OCI-M2 (cell line): ENCODE results near the gene UQCC5.

ENCODE experiments used
- DNase-seq: peaks from one replicate; lab custom pipeline; 2025; ENCODE audit not compliant: unreplicated experiment; lab: John Stamatoyannopoulos, UW

Gene UQCC5

DNA sequence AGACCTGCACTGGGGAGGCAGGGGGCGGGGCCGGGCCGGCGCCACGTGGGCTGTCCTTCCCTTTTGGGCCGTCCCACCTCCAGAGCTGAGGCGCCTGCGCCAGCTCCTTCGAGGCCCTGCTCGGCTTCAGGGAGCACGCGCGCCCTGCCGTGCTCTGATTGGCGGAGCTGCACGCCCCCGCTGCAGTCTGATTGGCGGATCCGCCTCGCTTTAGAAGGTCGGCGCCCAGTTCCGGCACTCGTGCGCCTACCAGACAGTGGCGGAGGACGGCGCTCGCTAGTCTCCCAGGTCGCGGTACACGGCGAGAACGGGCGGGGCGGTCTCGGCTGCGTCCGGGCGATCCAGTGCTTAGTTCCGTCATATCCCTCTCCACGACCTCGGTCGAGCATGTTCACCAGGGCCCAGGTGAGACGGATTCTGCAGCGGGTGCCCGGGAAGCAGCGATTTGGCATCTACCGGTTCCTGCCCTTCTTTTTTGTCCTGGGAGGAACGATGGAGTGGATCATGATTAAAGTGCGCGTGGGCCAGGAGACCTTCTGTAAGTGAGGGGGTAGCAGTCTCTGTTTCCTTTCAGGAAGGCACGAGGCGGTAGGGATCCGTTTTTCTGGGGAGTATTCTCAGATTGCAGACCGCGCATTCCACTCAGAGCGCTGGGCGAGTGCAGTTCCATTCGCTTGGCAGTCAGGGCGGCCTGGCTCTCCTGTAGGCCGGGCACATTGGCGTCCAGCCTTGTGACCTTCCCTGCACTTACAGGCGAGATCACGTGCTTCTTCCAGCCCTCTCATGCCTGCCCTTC lies at the start of gene UQCC5:
TSS of gene UQCC5 (plus strand) at position 237 of the 796 bp plus-strand sequence. CDS start at position 388, 151 bp downstream.
- DNase-seq = peak; percentile 78

- no peak for DNase-seq
Measured at GRCh38 chr3:52487050-52487787, 49.2 kb upstream of the UQCC5 start.

DNA sequence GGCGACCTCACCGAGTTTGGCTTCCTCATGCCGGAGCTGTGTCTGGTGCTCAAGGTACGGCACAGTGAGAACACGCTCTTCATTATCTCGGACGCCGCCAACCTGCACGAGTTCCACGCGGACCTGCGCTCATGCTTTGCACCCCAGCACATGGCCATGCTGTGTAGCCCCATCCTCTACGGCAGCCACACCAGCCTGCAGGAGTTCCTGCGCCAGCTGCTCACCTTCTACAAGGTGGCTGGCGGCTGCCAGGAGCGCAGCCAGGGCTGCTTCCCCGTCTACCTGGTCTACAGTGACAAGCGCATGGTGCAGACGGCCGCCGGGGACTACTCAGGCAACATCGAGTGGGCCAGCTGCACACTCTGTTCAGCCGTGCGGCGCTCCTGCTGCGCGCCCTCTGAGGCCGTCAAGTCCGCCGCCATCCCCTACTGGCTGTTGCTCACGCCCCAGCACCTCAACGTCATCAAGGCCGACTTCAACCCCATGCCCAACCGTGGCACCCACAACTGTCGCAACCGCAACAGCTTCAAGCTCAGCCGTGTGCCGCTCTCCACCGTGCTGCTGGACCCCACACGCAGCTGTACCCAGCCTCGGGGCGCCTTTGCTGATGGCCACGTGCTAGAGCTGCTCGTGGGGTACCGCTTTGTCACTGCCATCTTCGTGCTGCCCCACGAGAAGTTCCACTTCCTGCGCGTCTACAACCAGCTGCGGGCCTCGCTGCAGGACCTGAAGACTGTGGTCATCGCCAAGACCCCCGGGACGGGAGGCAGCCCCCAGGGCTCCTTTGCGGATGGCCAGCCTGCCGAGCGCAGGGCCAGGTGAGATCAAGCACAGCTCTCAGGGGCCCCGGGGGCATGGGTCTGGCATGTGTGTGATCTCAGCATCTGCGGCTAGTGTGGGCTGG lies 48.4 kb upstream of the UQCC5 start:
- DNase-seq = no peak

DNA sequence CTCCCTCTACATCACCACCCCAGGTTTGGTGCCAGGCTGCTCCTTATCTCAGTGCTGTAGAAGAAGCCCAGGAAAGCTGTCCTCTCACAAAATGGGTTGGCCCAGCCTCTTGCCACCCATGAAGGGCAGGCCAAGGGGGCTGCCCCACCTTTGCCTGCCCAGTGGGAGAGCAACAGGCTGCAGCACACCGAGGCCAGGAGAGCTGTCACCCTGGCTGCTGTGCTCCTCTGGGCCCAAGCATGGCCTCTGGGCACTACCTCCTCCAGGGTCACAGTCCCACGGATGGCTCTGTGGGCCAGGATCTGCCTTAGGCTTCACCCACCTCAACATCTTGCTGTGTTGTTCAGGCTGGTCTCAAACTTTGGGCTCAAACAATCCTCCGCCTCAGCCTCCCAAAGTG lies 47.7 kb upstream of the UQCC5 start:
- no peak for DNase-seq

- no peak for DNase-seq
Measured at GRCh38 chr3:52489453-52489852, 47.0 kb upstream of the UQCC5 start.

- no peak for DNase-seq
Measured at GRCh38 chr3:52490035-52490938, 46.1 kb upstream of the UQCC5 start.

GRCh38 chr3:52490939-52491526 lies 45.4 kb upstream of the UQCC5 start:
- no peak for DNase-seq

GRCh38 chr3:52492059-52492458 lies 44.3 kb upstream of the UQCC5 start:
- no peak for DNase-seq

DNA sequence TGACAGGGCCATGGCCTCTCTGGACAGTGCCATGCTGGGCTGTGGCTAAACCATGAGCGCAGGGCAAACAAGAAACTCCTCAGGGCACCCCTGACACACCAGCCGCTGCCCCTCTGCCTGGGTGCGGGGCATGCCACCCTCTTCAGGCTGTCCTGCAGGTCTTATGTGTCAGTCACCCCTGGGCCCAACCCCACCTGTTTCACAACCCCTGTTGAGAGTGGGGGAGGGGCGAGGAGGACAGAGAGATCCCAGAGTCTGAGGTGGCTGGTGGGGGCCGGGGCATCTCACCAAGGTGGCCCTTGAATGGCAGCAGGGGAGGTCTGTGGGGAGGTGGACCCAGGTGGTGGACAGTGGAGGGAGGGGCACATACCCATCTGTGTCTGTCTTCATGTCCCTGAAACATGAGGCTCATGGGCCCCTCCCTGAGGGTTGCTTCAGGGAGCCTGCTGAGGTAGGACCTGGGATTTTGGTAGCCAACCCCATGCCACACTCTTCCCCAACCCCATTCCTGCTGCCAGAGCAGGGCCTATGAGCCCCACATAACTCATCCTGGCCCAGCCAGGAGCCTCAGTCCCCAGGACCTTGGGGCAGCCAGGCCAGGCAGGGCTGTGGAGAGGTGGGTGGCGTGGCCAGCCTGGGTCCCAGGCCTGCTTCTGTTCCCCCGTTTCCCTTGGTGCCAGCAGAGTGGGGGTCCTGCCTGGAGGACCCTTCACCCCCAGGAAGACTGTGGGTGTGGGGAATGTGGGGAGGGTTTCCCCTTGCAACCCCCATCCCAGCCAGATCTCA lies 43.0 kb upstream of the UQCC5 start:
- DNase-seq = no peak

GRCh38 chr3:52494445-52494844 lies 42.0 kb upstream of the UQCC5 start:
- no peak for DNase-seq

- DNase-seq = no peak
Measured at GRCh38 chr3:52494886-52495495, 41.4 kb upstream of the UQCC5 start, which contains the start of gene STAB1. Gene STAB1, plus strand, starts transcription at chr3:52495338. Its CDS starts 76 bp downstream, at chr3:52495414.

GRCh38 chr3:52495777-52496602 lies 40.4 kb upstream of the UQCC5 start:
- DNase-seq = no peak

- DNase-seq = no peak
Measured at GRCh38 chr3:52498137-52499054, 38.0 kb upstream of the UQCC5 start.

DNA sequence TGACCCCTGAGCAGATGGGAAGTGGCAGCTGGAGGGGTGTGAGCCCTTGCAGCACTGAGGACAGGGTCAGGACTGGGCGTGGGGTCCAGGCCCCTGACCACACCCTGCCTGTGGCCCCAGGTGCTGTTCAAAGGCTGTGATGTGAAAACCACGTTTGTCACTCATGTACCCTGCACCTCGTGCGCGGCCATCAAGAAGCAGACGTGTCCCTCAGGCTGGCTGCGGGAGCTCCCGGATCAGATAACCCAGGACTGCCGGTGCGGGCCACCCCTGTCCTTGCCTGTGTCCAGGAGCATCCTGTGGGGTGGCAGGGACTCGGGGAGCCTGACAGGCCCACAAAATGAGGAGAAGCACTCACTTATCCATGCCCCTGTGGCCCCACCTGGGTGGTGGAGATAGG lies 35.4 kb upstream of the UQCC5 start:
- no peak for DNase-seq

- no peak for DNase-seq
Measured at GRCh38 chr3:52502001-52502400, 34.4 kb upstream of the UQCC5 start.

GRCh38 chr3:52502808-52503350 lies 33.5 kb upstream of the UQCC5 start:
- no peak for DNase-seq
